Keratinocyte (primary cell): ENCODE measurements around the gene ZSWIM7. TPM values are rescaled to one million over a fixed set of nuclear protein-coding genes. Genes with fewer than 3 reads are reported as not detected.
A peak's percentile ranks its signal among the peaks of the same experiment; 100 is the strongest.

Source experiments
- DNase-seq: peaks from one replicate; pipeline ENCODE4 v3.0.0-alpha.2; 2011; ENCODE audit warnings: low read depth, missing footprints, low spot score
- FAIRE-seq: peaks from 2 replicates; lab custom pipeline; 2011; peaks lifted over from hg19 to GRCh38; lab: Jason Lieb, UNC
- H2AFZ ChIP-seq: 2 replicates; pipeline ENCODE4 v1.6.0; 2012; ENCODE audit warnings: low read length, control low read depth, inconsistent platforms; ENCODE audit not compliant: control insufficient read depth
- H3K27ac ChIP-seq: 2 replicates; pipeline ENCODE4 v1.5.1; 2011; ENCODE audit warnings: low read length; ENCODE audit not compliant: control insufficient read depth, insufficient read depth
- H3K27me3 ChIP-seq: 3 replicates; pipeline ENCODE4 v1.6.0; 2011; ENCODE audit warnings: low read length; ENCODE audit not compliant: control insufficient read depth, insufficient read depth; ENCODE audit errors: extremely low read depth
- H3K36me3 ChIP-seq, 2 experiments: 2 replicates in 1 of 2; 3 replicates in 1 of 2; pipeline ENCODE4 v1.5.1; 2011; ENCODE audit warnings: low read length in 2 of 2, mild to moderate bottlenecking in 1 of 2; ENCODE audit not compliant: control insufficient read depth in 2 of 2, insufficient read depth in 2 of 2; ENCODE audit errors: extremely low read depth in 1 of 2
- H3K4me1 ChIP-seq: 3 replicates; pipeline ENCODE4 v1.5.1; 2011; ENCODE audit warnings: low read length; ENCODE audit not compliant: control insufficient read depth, insufficient read depth; ENCODE audit errors: extremely low read depth
- H3K4me2 ChIP-seq: 3 replicates; pipeline ENCODE4 v1.6.0; 2011; ENCODE audit warnings: low read depth, low read length; ENCODE audit not compliant: control insufficient read depth, insufficient read depth; ENCODE audit errors: extremely low read depth
- H3K4me3 ChIP-seq, 3 experiments: fragments of 200-600 bp in 1 of 3; sonication (generic) in 1 of 3; 2 replicates in 2 of 3; 3 replicates in 1 of 3; pipeline ENCODE4 v1.5.1; 2011 to 2016; ENCODE audit warnings: low read length in 3 of 3, mild to moderate bottlenecking in 3 of 3, control low read depth in 2 of 3, inconsistent platforms in 1 of 3, low read depth in 1 of 3, mixed read lengths in 1 of 3, mixed run types in 1 of 3, moderate library complexity in 1 of 3; ENCODE audit not compliant: control insufficient read depth in 2 of 3, insufficient read depth in 2 of 3; ENCODE audit errors: extremely low read depth in 1 of 3
- H3K79me2 ChIP-seq: 2 replicates; pipeline ENCODE4 v1.6.0; 2012; ENCODE audit warnings: low read length; ENCODE audit not compliant: control insufficient read depth, insufficient read depth
- H3K9ac ChIP-seq: 3 replicates; pipeline ENCODE4 v1.6.0; 2011; ENCODE audit warnings: low read length; ENCODE audit not compliant: control insufficient read depth, insufficient read depth; ENCODE audit errors: extremely low read depth
- H3K9me1 ChIP-seq: 3 replicates; pipeline ENCODE4 v1.6.0; 2011; ENCODE audit warnings: low read length; ENCODE audit not compliant: control insufficient read depth, insufficient read depth; ENCODE audit errors: extremely low read depth
- H3K9me3 ChIP-seq: 2 replicates; pipeline ENCODE4 v1.5.1; 2012; ENCODE audit warnings: low read depth, low read length; ENCODE audit not compliant: control insufficient read depth
- H4K20me1 ChIP-seq: 3 replicates; pipeline ENCODE4 v1.6.0; 2011; ENCODE audit warnings: low read length; ENCODE audit not compliant: control insufficient read depth, insufficient read depth; ENCODE audit errors: extremely low read depth
- EZH2 ChIP-seq: IDR thresholded peaks from one replicate; pipeline ENCODE4 v1.6.1; 2012; ENCODE audit warnings: inconsistent platforms, mild to moderate bottlenecking, low read length, moderate library complexity
- dilution Hi-C: fragments of 300-500 bp; cut with MboI; formaldehyde crosslinking; loops from one replicate; pipeline ENCODE4 v1.7.0; 2020; ENCODE audit warnings: low sequenced_read_pairs; ENCODE audit not compliant: extremely low pct_ligation_motif_present
- polyA plus RNA-seq, 5 experiments: library from polyadenylated mRNA; depleted of rRNA in 3 of 5; stranded (reverse) in 3 of 5; stranded (forward) in 1 of 5; unstranded in 1 of 5; fragments of >200 nt; gene quantifications; 1 replicate in 1 of 5; 2 replicates in 3 of 5; 3 replicates in 1 of 5; pipeline versions ENCODE4 v1.2.1 to v1.2.3, GENCODE V29; 2011 to 2012; ENCODE audit warnings: missing spikeins in 2 of 5, low read depth in 1 of 5, low replicate concordance in 1 of 5
- TF ChIP-seq, protein P1 (sequence below), 3 experiments: IDR thresholded peaks in 1 of 3; conservative IDR thresholded peaks in 1 of 3; optimal IDR thresholded peaks in 1 of 3; 2 replicates in 2 of 3; 3 replicates in 1 of 3; pipeline versions ENCODE3 to v1.5.1; 2011; ENCODE audit warnings: low read length in 3 of 3, mild to moderate bottlenecking in 3 of 3, moderate library complexity in 2 of 3, control low read depth in 1 of 3, inconsistent platforms in 1 of 3; ENCODE audit not compliant: insufficient read depth in 2 of 3; ENCODE audit errors: extremely low read depth in 1 of 3

ZSWIM7 gene
- polyA plus RNA-seq, 1 donor (not counting 4 experiments of a cell fraction or from before 2014, with no cell fraction given), result 47.1 TPM

DNA sequence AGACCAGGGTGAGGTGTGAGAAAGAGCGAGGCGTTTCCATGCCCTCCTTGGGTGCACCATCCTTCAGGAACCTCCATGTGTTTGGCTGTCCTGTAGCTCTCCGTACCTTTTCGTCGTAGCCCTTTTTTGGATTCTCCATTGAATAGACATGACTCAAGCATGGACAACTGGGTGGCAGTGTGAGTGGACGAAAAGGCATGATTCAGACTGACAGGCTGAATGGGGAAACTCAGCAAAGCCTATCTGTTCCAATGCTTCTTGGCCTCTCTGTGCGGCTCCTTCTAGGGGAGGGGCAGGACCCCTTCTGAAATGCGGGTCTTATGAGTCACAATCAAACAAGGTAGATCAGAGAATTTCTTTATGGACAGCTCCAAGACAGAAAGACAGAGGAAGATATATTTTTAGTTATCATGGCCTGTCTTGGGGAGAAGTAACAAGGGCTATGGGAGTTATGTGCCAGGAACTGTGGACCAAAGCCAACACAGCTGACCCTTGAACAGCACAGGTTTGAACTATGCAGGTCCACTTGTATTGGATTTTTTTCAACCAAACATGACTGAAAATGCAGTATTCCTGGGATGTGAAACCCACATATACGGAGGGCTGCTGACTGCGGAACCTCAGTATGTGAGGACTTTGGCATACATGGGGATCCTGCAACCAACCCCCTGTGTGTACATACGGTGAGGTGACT lies 31.7 kb downstream of the ZSWIM7 start:
- DNase-seq (no peak), FAIRE-seq (no peak)
- H3K4me1 ChIP-seq, result peaks cover 60% of the 10 kb centered on the region
- peaks cover 7 to 43% of the 10 kb centered on the region in 2 experiments for H3K36me3 ChIP-seq
- no peak overlapping the region for H3K9ac ChIP-seq
- dilution Hi-C loops, result no loop called here
- no peak for TF ChIP-seq EZH2
- TF ChIP-seq, protein P1, sequence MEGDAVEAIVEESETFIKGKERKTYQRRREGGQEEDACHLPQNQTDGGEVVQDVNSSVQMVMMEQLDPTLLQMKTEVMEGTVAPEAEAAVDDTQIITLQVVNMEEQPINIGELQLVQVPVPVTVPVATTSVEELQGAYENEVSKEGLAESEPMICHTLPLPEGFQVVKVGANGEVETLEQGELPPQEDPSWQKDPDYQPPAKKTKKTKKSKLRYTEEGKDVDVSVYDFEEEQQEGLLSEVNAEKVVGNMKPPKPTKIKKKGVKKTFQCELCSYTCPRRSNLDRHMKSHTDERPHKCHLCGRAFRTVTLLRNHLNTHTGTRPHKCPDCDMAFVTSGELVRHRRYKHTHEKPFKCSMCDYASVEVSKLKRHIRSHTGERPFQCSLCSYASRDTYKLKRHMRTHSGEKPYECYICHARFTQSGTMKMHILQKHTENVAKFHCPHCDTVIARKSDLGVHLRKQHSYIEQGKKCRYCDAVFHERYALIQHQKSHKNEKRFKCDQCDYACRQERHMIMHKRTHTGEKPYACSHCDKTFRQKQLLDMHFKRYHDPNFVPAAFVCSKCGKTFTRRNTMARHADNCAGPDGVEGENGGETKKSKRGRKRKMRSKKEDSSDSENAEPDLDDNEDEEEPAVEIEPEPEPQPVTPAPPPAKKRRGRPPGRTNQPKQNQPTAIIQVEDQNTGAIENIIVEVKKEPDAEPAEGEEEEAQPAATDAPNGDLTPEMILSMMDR (optimal IDR thresholded peaks at IDR 0.05 in 1 of 3, IDR thresholded peaks at IDR 0.05 in 1 of 3, conservative IDR thresholded peaks at IDR 0.05 in 1 of 3; ENCODE audit: extremely low read depth in 1 of 3, insufficient read depth in 2 of 3, low read length in 3 of 3), result no peak
- H3K9me1 ChIP-seq, result peaks cover 11% of the 10 kb centered on the region
- H3K4me2 ChIP-seq, result no peak overlapping the region
- H3K79me2 ChIP-seq, result peaks cover 87% of the 10 kb centered on the region
- no peaks in the 10 kb centered on the region for H3K27me3 ChIP-seq
- H2AFZ ChIP-seq, result no peak overlapping the region
- H4K20me1 ChIP-seq, result peaks cover 13% of the 10 kb centered on the region
- no peak overlapping the region for H3K4me3 ChIP-seq
- no peak overlapping the region for H3K27ac ChIP-seq
- no peaks in the 10 kb centered on the region for H3K9me3 ChIP-seq

DNA sequence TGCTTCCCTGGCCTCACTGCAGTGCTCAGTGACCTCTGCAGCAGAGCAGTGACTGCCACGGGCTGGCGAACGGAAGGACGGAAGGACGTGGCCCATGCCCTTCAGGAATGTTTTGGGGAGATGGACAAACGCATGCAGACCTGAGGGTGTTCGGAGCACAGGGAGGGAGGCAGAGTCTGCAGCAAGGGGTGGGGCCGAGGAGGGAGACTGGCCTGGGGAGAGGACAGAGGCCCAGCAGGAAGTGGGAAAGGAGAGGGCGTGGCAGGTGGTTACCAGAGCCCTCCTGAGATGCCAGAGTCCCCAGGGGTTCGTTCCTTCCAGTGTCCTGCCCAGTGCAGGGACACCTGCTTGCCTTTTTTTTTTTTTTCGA lies 32.6 kb downstream of the ZSWIM7 start:
- Histone ChIP-seq H3K36me3 (peaks cover 7 to 41% of the 10 kb centered on the region in 2 experiments), H3K4me1 (peaks cover 50% of the 10 kb centered on the region), H3K79me2 (peaks cover 81% of the 10 kb centered on the region), H4K20me1 (peaks cover 13% of the 10 kb centered on the region), H3K4me3 (peak overlapping the region in 2 of 3 experiments; percentile 7 to 29), H3K27ac (peak overlapping the region; percentile 64), H3K4me2 (peak overlapping the region; percentile 72), H3K9ac (peak overlapping the region; percentile 26), H3K9me3 (no peaks in the 10 kb centered on the region), H2AFZ (no peak overlapping the region), H3K9me1 (peaks cover 11% of the 10 kb centered on the region), H3K27me3 (no peaks in the 10 kb centered on the region)
- TF ChIP-seq, protein P1 (optimal IDR thresholded peaks at IDR 0.05 in 1 of 3, IDR thresholded peaks at IDR 0.05 in 1 of 3, conservative IDR thresholded peaks at IDR 0.05 in 1 of 3; ENCODE audit: extremely low read depth in 1 of 3, insufficient read depth in 2 of 3, low read length in 3 of 3), result no peak
- no peak for TF ChIP-seq EZH2
- DNase-seq, result no peak
- dilution Hi-C loops, result no loop called here
- no peak for FAIRE-seq
